Mesenteric fat pad (tissue), 1 donor: ENCODE results near the gene HIPK4. TPM values are rescaled to one million over a fixed set of nuclear protein-coding genes. Genes with fewer than 3 reads are reported as not detected.
"Not testable (repeated sequence)": the region's sequence is repeated elsewhere in the genome, so short reads cannot be mapped to it uniquely, and the experiment has no call there.

Experiments used
- DNase-seq: peaks from one replicate; pipeline ENCODE4 v3.0.0-alpha.2; 2020; ENCODE audit warnings: low spot score
- total RNA-seq: library from RNA; stranded (reverse); fragmentation: NEBNext Ultra II Directional; extraction: Animal tissue kit (Norgen Biotek cat#: 25700); gene quantifications from one replicate; pipeline ENCODE4 v1.2.1, GENCODE V29; 2021
- donor health status: DM: yes; HTN: yes; CAD: no.

HIPK4 gene
- total RNA-seq, 1 donor from 2014 or later: 0.29 TPM

DNA sequence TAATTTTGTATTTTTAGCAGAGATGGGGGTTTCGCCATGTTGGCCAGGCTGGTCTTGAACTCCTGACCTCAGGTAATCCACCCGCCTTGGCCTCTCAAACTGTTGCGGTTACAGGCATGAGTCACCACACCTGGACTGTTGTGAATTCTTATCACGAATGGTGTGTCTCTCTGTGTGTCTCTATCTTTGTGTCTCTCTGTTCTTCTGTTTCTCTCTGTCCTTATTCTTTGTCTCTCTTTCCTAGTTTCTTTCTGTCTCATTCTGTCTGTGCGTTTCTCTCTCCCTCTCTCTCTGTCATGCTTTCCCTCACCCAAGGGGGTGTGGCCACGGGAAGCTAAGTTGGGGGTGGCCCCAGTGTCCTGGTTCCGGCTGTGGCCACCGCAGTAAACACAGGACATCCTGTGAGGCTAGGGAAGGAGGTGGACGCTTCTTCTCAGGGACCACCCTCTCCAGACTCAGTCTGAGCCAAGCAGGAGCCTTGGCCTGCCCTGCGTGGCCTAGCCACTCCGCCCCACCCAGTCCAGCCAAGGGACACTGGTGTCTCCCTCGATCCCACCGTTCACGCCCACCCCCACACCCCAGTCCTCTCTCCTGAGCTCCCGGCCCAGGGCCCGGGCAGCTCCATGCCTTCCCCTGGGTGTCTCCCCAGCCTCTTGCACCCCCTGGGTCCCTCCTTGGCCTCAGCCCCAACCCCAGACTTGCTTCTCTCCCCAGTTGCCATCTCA is 27.1 kb upstream of the HIPK4 start:
- DNase-seq: no peak

DNA sequence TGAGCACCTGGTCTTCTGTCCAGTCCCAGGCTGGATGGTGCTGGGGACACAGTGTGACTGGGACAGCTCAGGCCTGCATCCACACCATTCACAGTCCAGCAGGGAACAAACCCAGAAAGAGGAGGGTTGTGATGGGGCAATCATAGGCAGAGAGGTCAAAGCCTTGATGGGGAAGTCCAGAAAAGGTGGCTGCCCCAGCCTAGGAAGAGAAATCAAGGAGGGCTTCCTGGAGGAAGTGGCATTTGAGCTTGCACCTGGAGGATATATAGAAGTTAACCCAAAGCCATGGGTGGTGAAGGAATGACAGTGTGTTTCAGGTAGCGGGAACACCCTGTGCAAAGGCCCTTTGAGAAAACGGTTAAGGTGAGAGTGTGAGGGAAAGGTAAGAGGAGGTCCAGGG is 25.8 kb upstream of the HIPK4 start:
- no peak for DNase-seq

DNA sequence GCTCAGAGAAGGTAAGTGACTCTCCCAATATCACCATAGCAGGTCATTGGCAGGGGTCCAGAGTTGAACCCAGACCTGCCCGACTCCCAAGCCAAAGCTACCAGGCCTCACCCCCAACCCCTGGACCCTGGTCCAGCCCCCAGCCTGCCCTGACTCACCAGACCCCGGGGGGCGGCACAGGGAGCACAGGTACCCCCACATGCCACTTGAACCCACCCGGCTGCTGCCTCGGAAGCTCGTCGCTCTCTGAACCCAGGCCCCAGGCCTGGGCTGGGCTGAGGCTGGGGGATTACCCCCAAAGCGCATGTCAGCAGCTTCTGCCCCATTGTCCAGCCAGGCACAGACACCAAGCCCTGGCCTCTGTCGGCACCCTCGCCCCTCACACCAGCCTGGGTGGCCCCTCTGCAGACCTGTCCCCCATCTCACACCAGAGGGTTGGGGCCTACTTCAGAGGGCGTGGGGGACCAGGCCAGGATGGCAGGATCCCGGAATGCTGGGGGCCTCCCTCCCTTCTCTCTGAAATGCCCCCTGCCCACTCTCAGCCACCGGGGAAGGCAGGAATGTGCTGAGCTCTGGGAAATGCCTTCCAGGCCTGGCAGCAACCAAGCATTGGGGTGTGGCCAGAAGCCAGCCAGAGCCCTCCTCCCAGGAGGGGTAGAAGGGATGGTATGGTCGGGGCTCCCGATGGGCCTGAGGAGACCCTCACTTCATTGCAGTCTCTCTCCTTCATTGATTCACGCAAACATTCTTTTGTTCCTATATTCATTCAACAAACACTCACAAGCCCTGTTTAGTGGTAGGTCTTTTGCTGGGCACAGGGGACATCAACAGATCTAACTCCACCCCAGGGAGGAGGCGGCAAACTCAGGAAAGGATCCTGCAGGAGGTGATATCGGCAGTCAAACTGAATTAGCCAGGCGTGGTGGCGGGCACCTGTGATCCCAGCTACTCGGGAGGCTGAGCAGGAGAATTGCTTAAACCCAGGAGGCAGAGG is 24.9 kb upstream of the HIPK4 start:
- no peak for DNase-seq

DNA sequence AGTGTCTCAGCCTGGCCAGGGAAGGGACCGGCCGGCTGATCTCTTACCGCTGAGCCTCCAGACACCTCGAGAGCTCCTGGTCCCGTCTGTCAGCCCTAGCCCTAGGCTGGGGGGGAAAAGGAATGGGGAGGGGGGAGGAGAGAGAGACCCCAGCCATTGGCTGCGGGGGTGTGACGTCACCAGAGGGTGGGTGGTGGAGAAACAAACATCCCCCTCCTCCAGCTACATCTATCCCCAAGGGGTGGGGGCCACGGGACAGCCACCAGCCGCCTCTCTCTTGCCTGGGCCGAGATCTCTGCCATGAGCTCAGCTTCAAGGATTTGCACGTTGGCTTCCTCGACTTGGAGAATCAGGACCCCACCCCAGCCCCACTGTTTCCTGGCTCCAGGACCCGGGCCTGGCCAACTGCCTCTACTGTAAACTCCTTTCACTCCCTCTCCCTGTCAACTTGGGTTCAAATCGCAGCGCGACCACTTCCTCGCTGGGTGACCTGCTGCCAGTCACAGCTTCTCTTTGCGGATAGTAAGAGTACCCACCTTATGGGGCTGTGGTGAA is 23.4 kb upstream of the HIPK4 start, which contains the start of gene PRX:
PRX (minus strand) TSS at position 88 of the 555 bp plus-strand sequence. CDS start 5,446 bp downstream, outside the sequence.
- no peak for DNase-seq

DNA sequence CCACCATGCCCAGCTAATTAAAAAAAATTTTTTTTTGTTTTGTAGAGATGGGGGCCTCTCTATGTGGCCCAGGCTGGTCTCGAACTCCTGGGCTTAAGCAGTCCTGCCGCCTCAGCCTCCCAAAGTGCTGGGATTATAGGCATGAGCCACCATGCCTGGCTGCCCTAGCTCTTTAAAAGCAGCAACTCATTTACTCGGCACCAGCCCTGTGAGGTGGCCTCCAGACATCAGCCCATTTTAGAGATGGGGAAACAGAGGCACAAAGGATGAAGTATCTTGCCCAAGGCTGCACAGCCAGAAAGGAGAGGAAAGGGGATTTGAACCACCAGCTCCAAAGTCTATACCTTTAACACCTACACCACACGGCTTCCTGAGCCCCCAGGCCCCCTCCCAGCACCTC is 22.9 kb upstream of the HIPK4 start:
- no peak for DNase-seq

DNA sequence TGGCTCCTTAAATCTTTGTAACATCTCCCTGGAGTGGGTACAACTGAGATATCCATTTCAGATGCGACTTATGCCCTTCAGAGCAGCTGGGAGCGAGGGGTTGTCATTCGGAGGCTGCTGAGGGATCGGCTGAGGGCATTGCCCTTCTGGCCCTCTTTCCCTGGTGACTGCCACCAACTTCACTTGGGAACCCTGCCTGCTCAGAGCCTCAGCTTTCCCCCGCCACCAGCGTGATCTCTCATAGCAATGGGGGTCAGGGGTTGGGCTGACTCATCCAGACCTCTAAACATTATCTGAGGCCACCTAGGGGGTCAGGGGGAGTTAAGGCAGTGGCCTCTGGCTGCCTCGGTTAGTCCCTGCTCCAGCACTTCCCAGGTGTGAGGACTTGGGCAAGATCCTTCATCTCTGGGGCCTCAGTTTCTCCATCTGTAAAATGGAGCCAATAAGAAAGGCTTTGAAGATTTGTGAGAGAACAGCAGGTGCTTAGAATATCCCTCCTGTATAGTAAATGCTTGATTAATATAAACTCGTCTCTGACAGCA is 22.0 kb upstream of the HIPK4 start:
- DNase-seq: no peak

DNA sequence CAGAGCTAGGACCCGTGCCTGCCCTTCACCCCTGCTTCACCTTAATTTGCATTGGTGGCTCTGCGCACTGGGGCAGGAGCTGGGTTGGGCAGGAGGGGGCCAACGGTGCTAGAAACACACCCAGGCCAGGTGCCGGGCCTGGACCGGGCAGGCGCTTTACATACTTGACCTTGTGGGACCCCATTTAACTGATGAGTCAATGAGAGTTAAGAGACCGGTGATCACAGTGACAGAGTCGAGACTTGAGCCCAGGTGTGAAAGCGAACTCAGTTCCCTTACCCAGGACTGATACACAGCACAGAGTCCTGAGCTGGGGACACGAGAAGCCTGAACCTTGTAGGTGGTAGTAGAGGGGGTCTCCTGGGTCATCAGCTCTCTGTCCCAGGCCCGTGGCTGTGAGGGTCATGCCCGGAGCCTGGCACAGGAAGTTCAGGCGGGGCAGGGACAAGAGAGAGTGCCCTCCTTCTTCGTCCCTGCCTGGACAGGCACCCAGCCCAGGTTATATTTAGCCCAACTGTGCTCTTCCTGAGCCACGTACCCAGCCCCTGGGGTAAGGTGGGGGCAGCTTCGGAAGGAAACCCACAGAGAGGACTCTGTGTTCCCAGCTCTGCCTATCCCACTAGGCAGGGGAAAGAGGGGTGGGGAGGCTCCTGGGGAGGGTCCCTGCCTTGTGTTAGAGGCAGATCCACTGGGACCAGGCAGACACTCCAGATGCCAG is 21.3 kb upstream of the HIPK4 start:
- DNase-seq: no peak

DNA sequence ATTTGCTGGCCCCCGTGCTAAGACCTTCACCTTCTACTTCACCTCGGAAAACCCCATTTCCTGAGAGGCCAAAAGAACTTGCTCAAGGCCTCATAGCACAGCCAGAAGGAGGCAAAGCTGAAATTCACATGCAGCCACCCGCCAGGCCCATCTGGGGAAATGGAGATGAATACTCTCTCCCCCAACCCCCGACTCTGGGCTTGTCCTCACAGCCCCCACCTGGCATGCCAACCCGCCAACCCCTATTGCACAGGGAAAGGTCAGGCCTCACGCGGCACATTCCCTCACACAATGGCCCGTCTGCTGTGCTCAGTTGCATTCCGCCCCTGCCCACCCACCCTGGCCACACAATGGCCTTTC is 20.0 kb upstream of the HIPK4 start:
- DNase-seq: no peak

DNA sequence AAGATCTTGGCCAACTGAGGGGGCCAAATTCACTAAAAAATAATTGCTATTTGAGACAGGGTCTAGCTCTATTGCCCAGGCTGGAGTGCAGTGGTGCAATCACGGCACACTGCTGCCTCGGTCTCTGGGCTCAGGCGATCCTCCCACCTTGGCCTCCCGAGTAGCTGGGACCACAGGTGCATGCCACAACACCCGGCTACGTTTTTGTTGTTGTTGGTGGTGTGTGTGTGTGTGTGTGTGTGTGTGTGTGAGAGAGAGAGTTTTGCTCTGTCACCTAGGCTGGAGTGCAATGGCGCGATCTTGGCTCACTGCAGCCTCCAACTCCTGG is 18.6 kb upstream of the HIPK4 start:
- DNase-seq: not testable (repeated sequence)

DNA sequence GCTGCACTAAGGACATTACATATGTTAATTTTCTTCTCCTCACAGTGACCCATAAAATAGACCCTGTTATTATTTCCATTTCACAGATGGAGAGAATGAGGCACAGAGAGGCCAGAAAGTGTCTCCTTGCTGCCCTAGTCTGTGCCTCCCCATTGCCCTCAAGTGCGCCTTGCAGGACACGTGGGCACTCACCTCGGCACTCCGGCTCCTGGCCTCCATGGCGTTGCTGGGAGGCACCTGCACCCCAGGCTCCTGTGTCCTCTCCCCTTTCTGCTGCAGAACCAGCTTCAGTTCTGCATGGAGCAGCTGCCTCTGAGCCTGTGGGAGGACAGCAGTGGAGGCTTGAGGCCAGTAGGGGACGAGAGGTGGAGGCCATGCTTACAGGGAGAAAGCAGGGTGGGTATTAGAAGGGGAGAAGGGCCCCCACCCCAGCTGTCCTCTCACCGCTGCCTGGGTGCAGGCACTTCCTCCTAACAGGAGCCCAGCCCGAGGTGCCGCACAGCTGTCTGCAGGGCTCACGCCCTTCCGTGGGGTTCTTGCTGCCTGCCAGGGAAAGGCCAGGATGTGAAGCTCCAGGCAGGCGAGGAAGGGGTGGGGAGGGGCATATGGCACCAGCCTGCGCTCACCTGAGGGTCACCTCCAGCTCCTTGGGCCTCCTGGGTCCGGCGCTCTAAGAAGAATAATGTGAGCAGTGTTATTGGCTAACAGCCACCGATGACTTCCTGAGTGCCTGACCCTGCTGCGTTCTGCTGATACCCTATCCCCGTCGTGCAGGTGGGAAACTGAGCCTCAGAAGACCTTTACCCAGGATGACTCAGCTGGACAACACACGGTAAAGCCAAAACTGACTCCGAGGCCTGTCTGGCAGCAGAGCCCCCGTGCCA is 18.0 kb upstream of the HIPK4 start:
- no peak for DNase-seq

DNA sequence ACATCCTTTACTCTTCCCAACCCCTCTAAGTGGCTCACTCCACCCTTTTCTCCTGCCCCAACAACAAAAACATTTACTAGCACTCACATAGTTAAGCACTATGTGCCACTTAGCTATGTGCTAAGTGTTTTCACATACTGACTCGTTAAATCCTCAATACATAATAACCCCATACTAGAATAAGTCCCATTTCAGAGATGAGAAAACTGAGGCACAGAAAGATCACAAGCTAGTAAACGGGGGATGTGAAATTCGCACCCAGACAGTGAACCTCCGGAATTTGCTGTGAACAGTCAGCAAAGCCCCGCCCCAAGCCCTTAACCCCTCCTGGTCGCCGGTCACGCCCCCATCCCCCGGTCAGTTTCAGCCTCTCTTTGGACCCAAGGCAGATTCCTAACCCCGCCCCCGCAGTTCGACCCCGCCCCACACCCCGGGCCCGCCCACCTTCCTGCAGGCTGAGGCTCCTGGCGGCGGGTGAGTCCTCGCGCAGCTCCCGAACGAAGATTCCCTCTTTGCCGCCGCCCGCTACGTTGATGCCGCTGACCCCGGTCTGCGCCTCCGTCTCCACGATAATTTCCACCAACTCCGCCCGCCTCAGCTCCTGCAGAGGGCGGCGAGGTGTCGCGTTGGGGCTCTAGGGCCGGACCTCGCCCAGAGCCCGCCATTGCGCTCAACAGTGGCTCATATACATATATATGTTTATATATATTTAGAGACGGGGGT is 13.4 kb upstream of the HIPK4 start:
- DNase-seq: peak; percentile 93

DNA sequence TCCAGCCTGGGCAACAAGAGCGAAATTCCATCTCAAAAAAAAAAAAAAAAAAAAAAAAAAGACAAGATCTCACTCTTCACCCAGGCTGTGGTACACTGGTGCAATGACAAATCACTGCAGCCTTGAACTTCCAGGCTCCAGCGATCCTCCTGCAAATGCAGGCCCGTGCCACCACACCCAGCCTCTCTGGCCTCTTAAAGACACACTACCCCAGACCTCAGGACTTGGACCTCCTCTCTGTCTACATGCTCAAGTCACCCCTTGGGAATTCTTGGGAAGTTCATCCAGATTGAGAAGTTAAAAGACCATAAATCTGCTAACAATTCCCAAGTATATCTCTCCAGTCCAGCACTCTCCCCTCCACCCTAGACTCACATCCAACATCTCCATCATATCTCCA is 10.6 kb upstream of the HIPK4 start:
- no peak for DNase-seq

DNA sequence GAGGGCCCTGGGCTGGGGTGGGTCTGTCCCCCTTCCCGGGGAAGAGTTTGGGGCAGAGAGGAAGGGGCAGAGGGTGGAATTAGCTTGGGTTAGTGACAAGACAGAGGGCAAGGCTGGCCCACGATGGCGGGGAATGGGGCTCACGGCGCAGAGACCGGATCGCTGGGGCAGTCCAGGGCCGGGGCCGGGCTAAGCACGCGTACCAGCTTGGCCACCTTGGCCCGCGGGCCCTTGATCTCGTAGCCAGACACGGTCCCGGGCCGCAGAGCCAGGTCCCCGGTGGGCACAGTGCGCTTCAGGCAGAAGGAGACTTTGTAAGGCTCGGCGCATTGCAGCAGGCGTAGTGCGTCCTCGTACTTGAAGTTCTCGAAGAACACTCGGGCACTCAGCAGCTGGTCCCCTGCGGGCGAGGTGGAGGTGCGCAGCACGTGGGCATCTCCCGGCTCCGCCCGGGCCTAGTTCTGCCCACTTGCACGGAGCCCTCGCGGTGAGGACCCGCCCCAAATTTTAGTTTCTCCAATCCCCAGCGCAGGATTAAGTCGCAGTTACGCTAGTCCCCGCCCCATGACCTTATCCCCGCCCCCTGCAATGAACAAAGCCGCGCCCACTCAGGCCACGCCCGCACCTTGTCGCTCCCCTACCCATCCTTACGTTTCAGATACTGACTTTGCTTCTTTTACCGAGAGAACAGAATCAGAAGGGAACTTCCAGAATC is 8.6 kb upstream of the HIPK4 start:
- DNase-seq: no peak

DNA sequence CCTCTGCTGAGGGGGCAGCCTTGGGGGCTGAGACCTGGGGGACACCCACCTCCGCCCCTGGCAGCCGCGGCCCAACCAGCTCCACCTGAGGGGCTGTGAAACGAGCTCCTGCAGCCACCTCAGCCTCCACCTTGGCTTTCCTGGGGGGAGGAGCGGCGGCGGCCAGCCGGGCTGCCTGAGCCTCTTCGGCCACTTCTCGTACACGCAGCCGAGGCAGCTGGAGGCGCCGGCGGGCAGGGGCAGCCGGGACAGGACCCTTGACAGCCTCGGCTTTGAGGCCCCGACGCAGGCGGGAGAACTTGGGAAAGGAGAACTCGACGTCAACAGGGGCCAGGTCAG is 7.6 kb upstream of the HIPK4 start:
- no peak for DNase-seq

DNA sequence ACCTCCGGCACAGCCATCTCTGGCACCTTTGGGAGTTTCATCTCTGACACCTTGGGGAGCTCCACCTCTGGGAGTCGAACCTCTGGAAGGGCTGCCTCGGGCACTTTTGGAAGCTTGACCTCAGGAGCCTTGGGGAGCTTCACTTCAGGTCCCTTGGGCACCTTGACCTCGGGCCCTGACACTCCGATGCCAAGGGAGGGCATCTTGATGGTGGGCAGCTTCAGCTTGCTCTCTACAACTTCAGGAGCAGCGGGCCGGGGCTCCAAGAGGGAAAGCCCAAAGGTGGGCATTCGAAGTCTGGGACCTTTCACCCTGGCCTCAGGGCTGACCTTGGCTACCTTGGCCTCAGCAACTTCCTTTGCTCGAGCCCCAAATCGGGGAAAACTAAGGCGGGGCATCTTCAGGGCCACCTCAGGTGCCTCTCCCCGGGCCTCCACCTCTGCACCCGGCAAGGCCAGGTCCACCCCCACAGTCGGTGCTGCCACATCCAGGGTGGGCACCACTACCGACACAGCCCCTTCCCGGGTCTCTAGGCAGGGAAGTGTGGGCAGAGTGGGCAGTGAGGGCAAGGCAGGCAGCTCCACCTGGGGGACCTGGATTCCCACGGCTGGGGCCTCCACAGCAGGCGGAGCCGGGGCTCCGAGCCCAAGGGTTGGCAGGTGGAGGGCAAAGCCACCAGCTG is 7.0 kb upstream of the HIPK4 start:
- no peak for DNase-seq

DNA sequence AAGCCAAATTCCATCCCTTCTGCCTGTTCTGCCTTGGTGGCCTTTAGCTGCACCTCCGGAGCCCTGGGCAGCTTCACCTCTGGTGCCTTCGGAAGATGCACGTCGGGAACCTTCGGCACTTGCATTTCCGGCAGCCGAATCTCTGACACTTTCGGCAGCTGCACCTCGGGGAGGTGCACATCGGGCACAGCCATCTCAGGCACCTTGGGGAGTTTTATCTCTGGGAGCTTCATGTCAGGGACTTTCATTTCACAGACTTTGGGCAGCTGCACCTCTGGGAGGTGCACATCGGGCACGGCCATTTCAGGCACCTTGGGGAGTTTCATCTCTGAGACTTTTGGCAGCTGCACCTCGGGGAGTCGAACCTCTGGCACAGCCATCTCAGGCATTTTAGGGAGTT is 6.0 kb upstream of the HIPK4 start:
- no peak for DNase-seq

DNA sequence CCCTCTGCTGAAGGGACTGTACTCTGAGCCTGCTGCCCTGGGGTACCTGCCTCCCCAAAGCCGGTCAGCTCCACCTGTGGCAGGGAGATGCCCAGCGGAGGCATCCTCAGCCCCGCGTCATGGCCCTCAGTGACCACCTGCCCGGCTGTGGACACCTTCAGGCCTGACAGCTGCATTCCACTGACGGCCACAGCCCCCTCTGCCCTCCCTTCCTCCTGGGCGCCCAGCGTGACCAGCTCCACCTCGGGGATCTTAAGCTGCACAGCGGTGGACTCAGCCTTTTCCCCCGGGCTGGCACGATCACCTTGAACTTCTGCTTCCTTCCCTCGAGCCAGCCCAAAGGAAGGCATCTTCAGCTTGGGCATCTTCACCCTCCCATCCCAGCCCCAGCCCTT is 4.8 kb upstream of the HIPK4 start:
- no peak for DNase-seq
